Fibroblast of skin of scalp (primary cell): ENCODE results near the gene VWA5B2.
A peak's percentile ranks its signal among the peaks of the same experiment; 100 is the strongest.

Experiments used
- DNase-seq: peaks from one replicate; pipeline ENCODE4 v3.0.0-alpha.2; 2013

VWA5B2 gene

DNA sequence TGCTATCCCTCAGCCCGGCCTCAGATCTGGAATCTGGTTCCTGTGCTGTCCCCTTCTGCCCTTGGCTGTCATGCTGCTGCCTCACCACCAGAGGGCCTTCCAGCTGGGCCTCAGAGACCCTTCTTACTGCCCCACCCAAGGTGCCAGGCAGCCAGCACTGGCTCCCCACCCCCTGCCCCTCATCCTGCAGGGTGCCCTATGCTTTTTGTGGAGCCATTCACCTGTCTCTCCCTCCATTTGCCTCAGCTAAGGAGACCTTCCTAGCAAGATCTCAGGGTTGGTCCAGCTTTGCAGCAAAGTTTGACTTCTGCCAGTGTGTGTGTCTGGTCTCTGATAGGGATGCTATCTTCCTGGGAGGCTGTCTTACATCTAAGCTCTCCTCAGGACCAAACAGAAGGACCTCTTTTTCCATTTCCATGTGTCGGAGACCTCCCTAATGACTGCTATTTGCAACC is 1.9 kb upstream of the VWA5B2 start:
- peak; percentile 22 for DNase-seq

DNA sequence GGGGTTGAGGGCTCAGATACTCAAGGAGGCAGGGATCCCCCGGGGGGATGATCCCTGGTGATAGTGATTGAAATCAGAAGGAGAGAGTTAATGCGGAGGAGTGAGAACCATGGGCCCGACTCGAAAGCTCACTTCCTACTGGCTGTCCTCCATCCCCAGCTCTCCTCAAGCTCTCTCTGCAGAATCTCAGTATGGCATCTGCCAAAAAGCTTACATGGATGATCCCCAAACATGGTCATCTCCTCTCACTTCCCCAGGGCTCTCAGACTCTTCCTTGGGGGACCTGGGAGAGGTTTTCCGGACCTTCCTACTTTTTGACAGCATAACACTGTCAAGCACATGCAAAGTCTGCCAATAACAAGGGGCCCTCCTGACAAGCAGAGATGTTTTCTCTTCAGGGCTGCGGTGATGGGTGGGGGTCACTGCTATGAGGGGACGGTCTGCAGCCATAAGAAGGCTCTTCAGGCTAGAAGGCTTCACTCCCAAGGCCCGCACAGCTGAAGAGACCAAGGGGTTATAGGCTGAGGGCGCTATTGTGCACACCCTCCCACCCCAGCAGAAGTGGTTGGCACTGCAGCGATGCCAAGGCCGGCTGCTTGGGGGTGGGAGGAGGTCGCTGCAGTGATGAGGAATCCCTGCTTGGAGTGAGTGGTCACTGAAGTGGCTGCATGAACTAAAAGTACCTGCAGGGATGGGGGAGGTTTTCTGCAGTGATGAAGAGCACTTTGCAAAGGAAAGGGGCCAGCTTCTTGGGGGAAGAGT is 828 bp upstream of the VWA5B2 start:
- DNase-seq, result no peak

DNA sequence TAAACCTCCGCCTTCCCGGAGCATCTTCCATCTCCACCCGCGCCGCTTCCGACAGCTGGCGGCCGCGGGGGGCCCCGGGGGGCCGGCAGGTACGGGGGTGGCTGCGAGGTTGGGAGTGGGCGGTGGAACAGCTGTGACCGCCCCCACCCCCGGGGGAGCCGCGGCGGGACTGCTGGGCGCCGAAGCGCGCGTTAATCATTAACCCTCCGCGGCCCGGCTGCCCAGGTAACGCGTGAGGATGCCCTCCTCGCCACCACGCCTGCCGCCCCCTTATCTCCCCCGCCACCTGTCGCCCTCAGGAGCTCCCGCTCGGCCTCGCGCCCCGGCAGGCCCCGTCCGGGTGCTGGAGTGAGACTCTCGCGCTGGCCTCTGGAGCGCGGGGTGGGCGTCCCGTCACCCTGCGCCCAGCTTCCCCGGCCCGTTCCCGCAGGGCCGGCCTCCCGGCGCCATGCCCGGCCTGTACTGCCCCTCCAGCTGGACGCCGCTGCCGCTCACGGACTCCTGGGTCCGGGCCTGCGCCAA is 757 bp downstream of the VWA5B2 start:
- DNase-seq, result no peak

DNA sequence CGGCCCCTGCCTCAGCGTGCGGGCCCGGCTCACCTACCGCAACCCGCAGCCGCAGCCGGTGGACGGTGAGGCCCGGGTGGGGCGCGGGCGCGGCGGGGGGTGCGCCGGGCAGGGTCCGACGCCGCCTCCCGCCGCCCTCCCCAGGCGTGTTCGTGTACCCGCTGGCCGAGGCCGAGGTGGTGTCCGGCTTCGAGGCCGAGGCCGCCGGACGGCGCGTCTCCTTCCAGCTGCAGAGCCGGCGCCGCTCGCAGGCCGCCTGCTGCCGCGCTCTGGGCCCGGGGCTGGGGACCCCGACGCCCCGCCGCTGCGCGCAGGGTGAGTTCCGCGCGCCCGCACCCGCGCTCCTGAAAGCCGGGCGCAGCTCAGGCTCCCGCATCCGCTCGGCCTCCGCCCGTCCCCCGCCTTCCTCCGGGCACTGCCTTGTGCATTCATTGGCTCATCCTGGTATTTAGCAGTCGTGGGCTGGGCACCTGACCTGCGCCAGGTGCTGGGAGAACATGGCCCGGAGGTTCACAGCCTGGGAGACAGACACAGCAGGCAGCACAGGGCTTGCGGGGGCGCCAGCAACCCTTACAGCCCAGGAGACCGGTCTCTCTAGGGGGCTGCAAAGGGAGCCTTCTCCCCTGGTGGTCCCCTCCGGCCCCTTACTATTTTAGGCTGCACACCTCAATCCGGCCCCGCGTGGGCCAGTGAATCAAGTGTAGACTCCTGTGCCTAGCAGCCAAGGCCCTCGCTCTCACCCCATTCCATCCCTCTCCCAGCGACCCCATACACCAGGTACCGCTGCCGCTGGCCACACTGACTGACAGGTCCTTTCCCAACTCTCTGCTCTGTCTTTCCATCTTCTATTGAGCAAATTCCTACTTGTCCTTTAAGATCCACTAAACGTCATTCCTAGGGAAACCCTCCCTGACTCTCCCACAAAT is 1.5 kb downstream of the VWA5B2 start:
- no peak for DNase-seq

DNA sequence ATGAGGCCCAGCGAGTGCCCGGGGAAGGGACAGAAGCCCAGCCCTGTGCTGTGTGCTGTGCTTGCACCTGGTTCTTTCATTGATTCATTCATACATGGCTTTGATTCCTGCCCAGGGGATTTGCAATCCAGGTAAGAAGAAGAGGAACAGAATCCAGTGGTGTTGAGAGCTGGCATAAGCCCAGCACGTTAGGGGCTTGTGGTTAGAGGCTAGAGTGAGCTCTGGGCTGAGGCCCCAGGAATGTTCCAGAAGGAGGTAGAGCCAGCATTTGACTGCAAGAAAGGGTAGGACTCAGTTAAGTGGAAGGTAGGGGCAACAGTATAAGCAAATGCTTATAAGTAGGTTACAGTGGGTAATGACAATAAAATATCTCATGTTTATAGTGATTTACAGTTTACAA is 2.3 kb downstream of the VWA5B2 start:
- no peak for DNase-seq

DNA sequence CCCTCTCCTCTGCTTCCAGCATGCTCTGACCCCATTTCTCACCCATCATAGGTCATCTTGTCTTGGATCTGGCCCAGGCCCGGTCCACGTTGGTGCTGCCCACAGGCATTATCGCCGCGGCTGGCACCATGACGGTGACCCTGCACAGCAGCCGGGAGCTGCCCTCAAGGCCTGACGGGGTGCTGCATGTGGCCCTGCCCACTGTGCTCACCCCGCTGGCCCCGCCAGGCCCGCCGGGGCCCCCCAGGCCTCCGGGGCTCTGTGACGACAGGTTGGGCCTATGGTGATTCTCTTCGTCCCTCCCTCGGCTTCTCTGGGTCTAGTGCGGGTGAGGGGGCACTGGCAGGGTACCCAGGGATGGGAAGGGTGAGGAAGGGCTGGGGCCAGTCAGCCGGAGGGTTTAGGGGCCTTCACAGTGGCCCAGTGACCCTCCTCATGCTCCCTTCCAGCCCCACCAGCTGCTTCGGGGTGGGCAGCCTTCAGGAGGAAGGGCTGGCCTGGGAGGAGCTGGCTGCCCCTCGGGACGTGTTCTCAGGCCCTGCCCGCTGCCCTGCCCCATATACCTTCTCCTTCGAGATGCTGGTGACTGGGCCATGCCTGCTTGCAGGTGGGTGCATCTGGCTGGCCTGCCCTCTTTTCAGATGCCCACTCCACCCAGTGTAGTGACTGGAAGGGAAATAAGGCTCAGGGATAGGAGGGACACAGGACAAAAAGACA is 3.9 kb downstream of the VWA5B2 start:
- DNase-seq, result no peak

DNA sequence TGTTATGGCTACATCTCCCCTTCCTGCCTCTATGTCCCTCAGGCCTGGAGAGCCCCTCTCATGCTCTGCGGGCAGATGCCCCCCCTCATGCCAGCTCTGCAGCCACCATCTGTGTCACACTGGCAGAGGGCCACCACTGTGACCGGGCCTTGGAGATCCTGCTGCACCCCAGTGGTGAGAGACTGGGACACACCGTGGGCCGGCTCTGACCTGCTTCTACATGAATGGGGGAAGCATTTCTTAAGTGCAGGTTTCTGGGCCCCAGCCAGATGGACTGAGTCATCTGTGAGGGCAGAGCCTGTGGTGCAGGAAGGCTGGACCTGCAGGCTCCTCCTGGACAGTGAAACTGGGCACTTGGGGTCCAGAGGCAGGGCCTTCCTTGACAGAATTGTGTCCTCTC is 4.8 kb downstream of the VWA5B2 start:
- DNase-seq, result peak; percentile 49

DNA sequence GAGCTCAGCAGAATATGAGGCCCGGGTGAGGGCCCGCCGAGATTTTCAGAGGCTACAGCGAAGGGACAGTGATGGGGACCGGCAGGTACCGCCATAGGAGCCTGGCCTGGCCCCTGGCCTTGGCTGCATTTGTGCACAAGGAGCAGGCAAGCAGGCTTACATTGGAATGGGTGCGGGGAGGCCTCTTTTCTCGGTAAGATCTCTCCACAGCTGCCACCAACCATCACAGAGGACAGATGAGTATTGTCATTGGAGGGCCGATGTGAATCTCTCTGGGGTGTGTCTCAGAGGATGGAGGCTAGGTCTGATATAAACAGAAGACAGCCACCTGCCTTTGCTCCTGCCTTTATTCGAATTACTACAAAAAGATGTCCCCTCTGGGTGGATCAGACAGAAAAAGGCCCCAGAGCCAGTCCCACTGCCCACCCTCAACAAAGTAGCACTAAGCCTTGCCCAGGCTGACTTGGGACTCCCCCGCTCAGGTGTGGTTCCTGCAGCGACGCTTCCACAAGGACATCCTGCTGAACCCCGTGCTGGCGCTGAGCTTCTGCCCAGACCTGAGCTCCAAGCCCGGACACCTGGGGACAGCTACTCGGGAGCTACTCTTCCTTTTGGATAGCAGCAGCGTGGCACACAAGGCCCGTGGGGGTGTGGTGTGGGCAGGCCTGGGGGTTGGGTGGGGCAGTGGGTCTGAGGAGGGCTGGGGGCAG is 5.4 kb downstream of the VWA5B2 start:
- no peak for DNase-seq

DNA sequence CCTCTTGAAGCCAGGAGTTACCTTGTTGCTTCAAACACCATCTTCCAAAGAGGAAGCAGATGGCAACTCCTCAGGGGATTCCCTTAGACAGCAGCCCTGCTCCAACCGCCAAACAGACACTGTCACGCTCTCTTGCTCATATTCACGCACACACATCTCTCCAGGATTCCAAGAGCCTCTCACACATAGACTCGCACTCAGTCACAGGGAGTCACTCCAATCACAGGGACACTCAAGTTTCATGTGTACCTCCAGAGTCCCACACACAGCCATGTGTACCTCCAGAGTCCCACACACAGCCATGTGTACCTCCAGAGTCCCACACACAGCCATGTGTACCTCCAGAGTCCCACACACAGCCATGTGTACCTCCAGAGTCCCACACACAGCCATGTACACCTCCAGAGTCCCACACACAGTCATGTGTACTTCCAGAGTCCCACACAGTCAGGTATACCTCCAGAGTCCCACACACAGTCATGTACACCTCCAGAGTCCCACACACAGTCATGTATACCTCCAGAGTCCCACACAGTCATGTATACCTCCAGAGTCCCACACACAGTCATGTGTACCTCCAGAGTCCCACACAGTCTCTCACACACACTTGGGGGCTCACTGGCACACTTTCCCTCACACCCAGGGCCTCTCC is 6.1 kb downstream of the VWA5B2 start:
- no peak for DNase-seq

DNA sequence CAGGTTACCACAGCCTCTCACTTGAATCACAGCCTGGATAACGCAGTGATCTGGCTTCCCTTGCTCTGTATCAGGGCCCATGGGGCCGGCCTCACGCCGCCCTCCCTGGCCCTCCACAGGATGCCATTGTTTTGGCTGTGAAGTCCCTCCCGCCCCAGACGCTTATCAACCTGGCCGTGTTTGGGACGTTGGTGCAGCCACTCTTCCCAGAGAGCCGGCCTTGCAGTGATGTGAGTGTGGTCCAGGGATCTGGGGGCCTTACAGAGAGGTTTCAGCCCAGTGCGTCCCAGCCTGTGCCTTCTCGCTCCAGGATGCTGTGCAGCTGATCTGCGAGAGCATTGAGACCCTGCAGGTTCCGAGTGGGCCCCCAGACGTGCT is 6.6 kb downstream of the VWA5B2 start:
- DNase-seq, result no peak

DNA sequence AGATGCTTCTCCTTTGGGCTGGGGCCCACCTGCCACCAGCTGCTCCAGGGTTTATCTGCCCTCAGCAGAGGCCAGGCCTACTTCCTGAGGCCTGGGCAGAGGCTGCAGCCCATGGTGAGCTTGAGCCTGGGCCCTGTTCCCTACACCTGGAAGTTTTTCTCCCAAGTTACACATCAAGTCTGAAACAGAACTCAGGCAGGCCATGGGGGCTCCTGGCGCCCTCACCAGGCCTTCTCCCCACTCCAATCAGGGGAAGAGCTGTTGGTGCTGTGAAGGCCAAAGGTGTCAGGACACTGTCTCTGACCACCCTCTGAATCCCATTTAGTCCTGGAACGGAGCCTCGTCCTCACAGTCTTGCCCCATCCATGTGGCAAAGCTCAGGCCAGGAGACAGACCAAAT is 7.3 kb downstream of the VWA5B2 start:
- DNase-seq, result no peak

DNA sequence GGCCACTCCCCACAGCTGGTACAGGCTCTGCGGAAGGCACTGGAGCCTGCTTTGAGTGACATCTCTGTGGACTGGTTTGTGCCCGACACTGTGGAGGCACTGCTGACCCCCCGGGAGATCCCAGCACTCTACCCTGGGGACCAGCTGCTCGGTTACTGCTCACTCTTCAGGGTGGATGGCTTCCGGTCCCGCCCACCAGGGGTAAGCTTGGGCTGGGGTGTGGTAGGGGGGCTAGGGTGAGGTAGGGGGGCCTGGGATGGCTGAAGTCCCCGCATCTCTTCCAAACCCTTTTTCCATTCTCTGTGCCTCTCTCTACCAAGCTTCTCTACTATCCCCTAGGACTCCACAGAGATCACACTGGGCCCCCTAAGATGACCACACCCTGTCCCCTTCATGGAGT is 7.8 kb downstream of the VWA5B2 start:
- no peak for DNase-seq

DNA sequence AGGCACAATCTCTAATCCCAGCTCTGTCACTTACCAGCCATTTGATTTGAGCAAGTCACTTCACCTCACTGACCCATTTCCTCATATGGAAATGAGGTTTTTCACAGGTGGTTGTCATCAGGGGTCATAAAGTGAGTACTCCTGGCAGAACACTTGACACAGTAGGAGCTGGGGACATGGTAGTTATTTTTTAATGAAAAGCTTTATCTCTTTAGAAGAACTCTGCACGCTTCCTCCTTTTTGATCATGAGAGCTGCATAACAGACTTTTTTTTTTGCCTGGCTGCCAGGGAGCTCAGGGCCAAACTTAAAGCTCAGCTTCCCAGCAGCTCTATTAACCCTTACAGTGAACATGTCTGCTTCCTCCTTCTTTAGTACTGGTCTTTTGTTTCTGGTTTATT is 8.4 kb downstream of the VWA5B2 start:
- no peak for DNase-seq

DNA sequence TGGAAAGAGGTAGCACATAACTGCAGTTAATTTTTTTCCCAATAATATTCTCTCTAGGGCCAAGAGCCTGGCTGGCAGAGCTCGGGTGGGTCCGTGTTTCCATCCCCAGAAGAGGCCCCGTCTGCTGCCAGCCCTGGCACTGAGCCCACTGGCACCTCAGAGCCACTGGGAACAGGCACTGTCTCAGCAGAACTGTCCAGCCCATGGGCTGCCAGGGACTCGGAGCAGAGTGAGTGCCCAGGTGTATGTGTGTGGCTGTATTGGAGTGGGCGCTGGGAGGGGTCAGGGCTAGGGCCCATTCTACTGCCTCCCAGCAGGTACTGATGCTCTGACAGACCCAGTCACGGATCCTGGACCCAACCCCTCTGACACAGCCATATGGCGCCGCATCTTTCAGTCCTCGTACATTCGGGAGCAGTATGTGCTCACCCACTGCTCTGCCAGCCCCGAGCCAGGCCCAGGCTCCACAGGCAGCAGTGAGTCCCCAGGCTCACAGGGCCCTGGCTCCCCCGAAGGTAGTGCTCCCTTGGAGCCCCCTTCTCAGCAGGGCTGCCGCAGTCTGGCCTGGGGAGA is 8.9 kb downstream of the VWA5B2 start:
- DNase-seq, result no peak

DNA sequence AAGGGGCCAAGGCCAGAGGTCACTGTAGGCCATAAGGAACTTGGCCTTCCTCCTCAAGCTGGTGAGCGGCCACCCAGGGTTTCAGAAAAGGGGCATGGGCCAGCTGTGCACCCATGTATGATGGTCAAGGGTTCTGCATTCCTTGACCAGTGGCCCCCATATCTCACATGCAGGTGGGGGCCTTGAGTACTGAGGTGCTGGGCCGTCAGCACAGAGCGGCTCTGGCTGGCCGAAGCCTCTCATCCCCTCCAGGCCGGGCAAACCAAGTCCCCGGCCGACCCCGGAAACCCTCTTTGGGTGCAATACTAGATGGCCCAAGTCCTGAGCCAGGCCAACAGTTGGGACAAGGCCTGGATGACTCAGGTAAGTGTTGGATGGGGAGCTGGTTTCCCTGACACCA is 9.8 kb downstream of the VWA5B2 start:
- no peak for DNase-seq

DNA sequence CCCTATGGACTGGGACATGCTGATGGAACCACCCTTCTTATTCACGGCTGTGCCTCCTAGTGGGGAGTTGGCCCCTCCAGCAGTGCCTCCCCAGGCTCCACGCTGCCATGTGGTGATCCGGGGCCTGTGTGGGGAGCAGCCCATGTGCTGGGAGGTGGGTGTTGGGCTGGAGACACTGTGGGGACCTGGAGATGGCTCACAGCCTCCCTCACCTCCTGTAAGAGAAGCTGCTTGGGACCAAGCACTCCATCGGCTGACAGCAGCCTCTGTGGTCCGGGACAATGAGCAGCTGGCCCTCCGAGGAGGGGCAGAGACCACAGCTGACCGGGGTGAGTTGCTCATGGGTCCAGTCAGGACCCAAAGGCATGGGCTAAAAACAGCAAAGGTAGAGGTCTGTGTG is 10.3 kb downstream of the VWA5B2 start:
- DNase-seq, result no peak

DNA sequence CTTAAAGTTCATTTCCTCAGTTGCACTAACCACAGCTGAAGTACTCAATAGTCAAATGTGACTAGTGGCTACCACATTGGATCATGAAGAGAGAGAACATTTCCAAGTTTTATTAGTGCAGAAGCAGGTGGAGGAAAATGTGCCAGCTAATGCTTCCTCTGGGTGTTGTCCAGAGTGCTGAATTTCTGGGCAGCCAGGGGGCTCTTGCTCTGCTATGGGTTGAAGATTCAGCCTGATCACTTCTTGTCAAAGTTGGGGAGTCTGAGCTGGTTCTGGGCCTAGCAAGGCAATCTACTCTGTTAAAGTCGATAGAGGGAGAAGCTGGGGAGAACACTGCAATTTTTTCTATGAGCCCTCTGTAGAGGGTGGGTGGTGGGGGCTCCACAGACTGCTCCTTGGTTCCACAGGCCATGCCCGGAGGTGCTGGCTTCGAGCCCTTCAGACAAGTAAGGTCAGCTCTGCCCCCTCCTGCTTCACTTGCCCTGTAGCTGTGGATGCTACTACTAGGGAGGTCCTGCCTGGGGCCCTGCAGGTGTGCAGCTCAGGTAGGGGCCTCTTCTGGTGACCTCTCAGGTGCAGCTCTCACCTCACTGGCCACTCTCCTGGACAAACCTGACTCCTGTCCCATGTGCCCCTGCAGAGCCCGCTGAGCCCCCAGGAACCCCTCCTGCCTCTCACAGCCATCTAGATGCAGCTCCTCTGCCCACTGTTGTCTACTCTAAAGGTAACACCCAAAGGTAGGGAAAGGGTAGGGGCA is 11.2 kb downstream of the VWA5B2 start:
- peak; percentile 29 for DNase-seq

DNA sequence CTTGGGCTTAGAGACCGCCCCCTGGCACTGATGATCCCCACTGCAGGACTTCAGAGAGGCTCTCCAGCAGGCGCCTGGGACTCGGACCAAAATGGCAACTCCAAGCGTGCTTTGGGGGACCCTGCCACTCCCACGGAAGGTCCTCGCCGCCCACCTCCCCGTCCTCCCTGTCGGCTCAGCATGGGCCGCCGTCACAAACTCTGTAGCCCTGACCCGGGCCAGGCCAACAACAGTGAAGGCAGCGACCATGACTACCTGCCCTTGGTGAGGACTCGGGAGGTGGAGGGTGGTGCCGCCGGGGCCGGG is 11.7 kb downstream of the VWA5B2 start:
- no peak for DNase-seq

DNA sequence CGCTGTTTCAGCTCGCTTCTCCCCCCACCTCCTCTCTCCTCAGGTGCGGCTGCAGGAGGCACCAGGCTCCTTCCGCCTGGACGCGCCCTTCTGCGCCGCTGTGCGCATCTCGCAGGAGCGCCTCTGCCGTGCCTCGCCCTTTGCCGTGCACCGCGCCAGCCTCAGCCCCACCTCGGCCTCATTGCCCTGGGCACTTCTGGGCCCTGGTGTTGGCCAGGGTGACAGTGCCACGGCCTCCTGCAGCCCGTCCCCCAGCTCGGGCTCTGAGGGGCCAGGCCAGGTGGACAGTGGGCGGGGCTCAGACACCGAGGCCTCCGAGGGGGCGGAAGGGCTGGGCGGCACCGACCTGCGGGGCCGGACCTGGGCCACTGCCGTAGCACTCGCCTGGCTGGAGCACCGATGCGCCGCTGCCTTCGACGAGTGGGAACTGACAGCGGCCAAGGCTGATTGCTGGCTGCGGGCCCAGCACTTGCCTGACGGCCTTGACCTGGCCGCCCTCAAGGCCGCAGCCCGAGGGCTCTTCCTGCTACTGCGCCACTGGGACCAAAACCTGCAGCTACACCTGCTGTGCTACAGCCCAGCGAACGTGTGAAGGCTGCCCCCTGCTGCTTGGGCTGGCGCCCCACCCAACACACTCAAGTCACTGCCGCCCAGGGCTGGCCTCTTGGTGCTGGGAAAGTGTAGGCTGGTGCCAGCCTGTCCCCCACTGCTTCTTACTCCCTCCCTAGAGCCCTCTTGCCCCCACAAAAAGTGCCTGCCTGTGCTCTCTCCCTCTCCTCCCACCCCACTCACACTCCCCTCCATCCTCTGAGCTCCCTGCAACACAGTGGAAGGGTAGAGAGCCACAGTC is 12.3 kb downstream of the VWA5B2 start:
- DNase-seq, result peak; percentile 19

DNA sequence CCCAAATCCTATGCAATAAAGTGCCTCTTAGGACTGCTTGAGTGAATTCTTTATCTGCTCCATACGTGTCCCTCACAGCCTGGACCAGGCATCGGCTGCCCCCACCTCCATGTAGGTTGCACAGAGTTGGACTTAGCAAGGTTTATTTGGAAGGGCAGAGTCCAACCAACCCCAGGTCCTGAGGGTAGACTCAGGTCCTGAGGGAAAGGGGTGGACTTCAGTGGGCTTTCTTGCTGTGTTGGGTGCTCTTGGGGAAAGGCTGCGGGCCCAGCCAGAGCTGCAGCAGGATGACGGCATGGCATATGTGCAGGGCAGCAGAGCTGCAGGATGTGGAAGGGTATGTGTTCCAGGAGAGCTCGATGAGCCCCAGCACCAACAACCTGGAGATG is 12.9 kb downstream of the VWA5B2 start:
- DNase-seq, result no peak
